NCI-H345 treated with DMSO at 0.1 percent for 48 hours (cell line): Measurements from ENCODE around the gene RGS4.
"Not testable (repeated sequence)": the region's sequence is repeated elsewhere in the genome, so short reads cannot be mapped to it uniquely, and the experiment has no call there.

Source experiments
- DNase-seq: peaks from one replicate; lab custom pipeline; 2025; ENCODE audit not compliant: unreplicated experiment; lab: John Stamatoyannopoulos, UW

The RGS4 gene

DNA sequence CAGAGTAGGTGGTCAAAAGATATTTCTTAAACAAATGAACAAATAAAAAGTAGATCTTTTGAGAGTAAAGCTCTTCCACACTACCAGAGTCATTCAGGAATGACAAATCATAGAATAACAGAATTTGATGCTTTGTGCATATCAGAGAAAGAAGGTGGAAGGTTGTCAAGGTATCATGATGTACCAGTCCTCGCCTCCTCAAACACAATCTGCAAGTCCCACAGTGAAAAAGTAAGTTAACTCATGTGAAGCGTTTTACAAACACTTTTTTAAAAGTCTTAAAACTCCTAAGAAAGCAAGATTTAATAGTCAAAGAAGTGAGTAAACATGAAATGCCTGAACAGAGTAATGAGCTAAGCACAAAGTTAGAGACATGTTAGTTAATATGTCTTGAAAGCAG is 2.5 kb upstream of the RGS4 start:
- DNase-seq: no peak

DNA sequence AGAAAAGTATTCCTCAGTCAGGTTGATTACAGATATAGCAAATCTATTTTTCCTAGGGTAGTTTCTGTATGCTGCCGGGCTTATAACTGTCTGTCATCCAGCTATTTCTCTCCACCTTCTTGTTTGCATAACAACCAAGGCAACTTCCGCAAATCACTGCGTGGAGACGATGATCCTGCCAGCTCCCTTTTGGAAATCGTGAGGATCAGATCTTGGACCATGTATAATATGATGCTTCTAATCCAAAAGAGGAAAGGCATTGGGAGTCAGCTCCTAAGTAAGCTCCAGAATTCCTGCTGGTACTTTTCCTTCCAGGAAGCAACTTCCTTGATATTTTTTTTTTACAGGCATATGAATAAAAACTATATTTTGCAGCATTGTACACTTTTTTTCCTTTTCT is 445 bp upstream of the RGS4 start:
- DNase-seq: no peak

DNA sequence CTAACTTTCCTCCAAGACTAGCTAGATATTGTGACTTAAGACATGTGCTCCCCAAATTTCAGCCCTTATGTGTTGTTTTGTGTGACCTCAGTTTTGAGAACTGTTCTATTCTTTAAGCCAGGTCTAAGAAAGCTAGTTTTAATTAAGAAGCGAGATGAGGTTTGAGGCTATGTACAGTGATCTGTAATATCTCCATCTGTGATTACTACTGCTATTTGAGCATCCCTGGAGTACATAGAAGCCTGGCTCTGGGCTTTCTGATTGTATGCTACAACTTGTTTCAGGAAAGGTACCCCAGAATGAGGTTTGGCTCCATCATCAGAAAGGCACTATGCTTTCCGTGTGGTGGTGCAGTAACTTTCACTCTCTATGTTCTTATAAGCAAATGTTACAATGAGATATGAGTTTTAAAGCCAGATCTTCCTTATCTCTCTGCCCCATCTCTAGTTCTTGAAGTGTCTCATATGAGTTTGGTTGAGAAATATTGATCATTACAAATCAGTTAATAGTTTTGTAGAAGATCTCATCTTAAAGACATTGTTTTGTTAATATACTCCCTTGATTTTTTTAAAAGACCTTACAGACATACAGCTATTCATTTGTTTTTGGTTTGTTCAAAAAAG is 605 bp downstream of the RGS4 start:
- DNase-seq: no peak

DNA sequence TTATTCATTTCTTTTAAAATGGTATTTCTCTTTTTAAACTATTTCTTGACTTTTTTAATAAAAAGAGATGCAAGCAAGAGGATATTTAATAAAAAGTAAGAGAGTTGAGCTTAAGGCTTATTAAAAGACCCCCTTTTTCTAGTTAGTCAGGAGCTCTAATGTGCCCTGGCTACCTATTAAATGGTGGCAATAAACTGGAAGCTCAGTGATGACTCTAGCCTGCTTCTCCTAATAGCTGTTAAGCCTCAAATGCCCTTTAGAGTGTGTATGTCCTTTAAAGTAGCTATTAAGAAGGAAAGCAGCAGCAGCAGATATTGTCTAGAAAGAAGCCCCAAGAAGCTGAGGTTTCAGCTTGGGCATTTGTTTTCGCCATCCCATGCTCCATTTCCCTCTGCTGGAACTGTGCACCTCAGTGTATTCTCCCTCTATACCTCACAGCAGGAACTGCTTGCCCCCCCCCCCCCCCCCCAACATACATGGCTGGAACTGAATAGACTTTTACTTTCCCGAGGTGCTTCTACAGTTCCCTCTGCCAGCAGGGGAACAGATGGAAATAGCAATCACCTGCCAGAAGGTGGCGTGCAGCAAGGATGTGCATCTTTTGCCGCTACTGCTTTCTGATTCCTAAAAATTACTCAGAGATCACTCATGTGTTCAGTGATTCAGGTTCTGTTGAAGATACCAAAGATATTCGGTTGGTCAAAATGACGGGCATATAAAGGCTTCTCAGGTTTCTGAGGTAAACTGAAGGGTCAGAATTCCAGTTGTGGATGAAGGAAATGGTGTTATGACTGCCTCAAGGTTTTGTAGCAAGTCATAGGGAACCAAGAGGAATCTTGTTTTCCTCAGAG is 2.5 kb downstream of the RGS4 start:
- peak; percentile 47 for DNase-seq

DNA sequence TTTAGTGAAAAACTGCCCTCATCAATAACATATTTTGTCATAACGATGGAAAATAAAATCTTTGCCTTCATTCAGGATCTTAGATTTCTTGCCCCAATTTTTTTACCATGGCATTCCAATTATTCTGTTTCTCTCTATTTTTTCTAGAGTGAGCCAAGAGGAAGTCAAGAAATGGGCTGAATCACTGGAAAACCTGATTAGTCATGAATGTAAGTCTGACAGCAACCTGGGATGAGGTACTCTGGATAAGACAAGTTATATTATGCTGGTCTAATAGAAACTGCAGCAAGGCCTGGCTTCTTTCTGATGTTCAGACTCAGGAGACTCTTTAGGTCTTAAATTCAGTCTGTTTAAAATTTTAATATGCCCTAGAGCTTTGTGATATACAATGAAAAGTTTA is 3.5 kb downstream of the RGS4 start:
- no peak for DNase-seq

DNA sequence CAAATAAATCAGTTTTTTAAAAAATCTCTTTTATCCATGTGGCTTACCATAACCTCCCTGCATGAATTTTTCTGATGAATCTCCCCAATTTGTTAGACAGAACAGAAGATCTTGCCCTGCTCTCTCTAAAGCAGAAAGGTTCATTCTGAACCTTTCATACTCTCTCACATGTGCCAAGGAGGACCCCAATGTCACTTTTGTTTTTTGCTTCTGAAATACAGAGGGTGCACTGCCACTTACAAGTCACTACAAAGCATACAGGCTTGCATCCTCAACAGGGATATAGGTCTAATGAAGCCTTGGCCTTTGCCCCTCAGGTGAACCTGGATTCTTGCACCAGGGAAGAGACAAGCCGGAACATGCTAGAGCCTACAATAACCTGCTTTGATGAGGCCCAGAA is 4.8 kb downstream of the RGS4 start:
- no peak for DNase-seq

DNA sequence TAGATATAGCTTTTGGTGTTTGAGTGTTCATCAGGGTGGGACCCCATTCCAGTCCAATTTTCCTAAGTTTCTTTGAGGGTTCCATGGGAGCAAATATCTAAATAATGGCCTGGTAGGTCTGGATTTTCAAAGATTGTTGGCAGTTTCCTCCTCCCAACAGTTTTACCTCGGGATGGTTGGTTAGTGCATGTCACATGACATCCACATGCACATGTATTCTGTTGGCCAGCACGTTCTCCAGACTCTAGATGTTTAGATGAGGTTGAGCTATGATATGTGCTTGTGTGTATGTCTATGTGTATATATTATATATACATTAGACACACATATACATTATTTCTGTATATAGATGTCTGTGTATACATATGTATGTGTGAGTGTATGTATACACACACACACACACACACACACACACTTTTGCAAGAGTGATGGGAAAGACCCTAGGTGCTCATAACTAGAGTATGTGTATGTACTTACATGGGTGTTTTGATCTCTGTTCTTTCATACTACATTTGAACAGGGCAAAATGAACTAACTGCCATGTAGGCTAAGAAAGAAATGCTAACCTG is 5.6 kb downstream of the RGS4 start:
- no peak for DNase-seq

DNA sequence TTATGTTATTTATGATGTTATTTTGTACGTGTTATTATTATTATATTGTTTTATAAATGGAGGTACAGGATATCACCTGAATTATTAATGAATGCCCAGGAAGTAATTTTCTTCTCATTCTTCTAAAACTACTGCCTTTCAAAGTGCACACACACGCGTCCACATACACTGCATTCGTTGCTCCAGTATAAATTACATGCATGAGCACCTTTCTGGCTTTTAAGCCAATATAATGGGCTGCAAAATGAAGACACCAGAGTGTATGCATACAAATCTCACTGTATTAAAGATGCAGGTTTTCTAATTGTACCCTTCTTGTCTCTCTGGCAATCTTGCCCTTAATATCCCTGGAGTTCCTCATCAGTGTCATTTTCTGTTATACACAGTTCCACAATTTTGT is 6.9 kb downstream of the RGS4 start:
- DNase-seq: no peak

DNA sequence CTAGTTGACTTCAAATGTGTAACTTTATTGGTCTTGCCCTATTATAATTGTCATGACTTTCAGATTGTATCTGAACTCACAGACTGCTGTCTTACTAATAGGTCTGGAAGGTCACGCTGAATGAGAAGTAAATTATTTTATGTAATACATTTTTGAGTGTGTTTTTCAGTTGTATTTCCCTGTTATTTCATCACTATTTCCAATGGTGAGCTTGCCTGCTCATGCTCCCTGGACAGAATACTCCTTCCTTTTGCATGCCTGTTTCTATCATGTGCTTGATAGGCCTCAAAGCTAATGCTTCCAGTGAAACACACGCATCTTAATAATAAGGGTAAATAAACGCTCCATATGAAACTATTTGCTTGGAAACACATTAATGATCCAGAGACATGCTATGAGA is 7.3 kb downstream of the RGS4 start:
- no peak for DNase-seq

DNA sequence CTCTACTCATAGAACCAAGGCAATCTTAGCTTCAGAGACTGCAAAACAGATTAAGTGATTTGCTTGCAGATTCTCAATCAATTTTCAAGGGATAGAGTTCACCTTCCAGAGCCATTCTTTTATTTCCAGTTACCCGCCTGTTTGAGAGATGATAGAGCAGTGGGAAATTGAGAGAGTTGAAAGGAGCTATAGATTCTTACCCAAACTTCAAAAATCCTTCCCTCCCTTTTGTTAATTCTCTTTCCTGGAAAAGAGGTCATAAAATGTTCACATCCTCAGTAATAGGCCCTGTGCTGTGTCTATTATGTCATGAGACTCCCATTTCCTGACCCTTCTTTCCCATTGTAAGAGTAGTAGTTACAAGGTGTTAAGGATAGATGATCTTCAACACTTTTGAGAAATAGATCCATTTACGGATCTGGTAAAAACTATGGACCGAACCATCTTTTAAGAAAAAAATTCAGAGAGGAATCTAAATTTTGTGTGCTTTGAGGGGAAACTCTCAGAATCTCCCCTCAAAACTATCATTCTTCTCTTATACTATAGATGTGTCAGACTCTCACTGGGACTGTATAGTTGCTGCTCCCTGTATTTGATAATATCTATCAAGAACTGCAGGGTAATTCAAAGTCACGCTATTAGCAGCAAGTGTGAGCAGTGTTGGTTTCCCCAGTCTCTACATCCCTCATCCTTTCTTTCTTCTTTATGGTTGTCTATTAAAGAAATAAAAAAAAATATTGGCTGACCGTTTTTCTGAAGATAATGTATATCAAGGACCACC is 8.0 kb downstream of the RGS4 start:
- no peak for DNase-seq

DNA sequence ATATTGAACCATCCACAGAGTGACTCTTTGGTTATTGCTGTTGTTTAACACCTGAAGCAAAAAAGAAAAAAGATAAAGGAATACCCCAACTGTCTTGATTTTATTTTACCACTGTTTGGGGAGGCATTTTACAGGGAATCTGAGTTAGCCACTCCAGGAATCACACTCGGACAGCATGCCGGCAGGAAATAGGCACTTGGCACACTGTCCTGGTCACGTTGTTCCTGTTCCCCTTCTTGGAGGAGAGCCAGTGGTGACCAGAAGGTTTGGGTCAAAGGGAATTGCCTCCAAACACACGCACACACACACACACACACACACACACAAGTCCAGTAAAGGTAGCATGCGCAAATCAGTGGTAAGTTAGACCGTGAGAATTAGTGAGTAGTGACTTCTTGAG is 13.8 kb downstream of the RGS4 start:
- no peak for DNase-seq

DNA sequence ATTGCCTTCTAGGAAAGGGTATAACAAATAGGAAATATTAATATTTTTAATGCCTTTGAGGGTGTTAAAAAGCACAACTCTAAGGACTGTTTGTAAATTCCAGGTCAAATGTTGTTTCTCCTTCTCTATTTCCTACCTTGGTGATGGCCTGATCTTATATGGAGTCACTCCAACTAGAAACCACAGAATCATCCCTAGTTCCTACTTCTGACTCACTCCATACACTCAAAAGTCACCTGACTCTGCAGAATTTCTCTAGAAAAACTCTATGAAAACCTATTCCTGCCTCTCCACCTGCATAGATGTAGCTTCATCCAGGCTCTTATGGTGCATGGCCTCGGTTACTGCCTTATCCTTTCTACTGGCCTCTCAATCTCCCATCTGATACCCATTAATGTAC is 14.5 kb downstream of the RGS4 start:
- DNase-seq: no peak

DNA sequence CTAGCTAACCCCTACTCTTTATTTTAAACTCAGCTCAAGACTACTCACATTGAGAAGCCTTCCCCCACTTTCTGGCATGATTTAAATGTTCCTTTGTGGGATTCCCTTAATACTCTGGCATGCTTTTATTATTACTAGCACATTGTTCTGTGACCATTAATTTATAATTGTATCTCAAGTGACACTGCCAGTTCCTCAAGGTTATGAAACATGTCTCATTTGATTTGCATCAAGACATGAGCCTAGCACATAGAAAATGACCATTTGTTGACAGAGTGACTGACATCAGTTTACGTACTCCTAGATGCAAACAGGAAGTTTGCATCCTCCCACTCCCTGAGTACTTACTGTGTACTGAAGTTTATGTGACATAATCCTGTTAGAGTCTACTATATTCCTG is 15.2 kb downstream of the RGS4 start:
- DNase-seq: no peak

DNA sequence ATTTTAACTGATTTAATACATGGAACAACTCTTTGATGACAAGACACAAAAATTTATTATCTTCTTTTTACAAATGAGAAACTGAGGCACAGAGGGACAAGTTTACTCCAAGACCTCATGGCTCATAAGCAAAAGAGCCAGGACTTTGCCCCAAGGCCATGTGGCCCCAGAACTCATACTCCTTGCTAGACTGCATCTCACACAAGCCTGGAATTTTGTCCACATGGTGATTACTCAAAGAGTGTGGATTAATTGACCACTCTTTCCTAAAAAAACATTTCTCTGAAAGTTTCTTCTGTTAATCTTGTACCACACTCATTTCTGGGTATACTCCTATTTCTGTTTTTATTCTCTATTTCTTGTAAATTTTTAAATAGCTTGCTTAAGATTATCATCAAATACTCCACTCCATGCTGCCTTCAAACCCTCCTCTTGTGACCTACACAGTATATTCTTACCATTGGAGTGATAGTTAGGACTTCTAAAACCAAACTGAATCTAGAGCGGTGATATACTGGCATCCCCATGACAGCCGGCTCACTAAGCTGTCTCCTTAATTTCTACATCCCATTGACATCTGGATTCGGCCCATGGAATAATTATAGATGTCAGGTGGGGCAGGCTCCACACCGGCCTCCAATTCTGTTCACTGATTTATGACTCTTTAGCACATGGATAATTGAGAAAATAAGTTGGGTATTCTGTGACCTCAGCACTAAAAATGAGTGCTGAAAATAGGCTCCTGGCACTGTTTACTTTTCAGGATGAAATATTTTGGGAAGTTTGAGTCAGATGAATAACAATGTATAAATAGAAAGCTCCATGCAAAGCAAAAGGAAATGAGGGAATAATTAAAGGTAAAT is 16.1 kb downstream of the RGS4 start:
- no peak for DNase-seq

DNA sequence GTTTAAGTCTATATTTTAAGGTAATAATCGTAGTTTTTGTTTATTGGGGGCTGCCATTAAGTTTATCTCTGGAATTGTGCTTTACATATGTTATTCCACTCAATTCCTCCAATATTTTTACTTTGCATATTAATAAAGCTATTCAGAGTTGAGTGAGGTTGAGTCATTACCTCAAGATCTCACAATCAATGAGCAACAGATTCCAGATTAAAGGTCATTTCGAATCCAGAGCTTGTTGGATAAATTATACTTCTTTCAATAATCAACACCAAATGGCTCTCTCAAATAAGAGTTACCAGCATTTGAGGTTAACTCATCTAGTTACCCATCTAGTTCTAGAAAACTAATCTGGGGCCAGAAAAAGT is 16.7 kb downstream of the RGS4 start:
- DNase-seq: no peak

DNA sequence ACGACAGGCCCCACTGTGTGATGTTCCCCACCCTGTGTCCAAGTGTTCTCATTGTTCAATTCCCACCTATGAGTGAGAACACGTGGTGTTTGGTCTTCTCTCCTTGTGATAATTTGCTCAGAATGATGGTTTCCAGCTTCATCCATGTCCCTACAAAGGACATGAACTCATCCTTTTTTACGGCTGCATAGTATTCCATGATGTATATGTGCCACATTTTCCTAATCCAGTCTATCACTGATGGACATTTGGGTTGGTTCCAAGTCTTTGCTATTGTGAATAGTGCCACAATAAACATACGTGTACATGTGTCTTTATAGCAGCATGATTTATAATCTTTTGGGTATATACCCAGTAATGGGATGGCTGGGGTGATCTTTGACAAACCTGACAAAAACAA is 20.0 kb downstream of the RGS4 start:
- not testable (repeated sequence) for DNase-seq

DNA sequence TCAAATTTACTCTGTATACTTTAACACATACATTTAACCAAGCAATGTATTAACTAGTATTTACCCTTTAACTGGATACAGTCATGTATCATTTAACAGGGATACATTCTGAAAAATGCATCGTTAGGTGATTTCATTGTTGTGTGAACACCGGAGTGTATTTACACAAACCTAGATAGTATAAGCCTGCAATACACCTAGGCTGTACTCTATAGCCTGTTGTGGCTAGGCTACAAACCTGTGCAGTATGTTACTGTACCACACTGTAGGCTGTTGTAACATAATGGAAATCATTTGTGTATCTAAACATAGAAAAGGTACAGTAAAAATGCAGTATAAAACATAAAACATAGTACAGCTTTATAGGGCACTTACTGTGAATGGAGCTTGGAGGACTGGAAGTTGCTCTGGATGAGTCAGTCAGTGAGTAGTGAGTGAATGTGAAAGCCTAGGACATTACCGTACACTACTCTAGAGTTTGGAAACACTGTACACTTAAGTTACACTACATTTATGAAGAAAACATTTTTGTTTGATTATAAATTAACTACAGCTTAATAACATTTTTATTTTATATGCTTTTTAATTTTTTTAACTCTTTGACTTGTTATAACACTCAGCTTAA is 21.3 kb downstream of the RGS4 start:
- DNase-seq: no peak

DNA sequence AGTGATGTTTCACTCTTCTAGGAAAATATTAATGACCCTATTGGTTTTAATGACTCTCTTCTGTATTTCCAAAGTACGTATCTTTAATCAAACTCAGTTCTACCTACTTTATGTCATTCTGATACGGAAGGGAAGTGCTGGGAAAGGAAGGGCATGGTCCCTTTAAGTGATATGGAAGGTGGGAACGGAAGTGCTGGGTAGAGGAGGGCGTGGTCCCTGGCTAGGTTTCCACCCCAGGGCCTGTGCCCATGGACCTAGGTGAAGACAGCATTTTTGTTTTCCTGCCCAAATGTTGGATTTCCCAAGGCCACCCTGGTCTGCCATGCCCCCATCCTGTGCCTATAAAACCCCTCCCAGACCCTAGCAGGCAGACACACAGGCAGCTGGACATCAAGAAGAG is 24.0 kb downstream of the RGS4 start:
- DNase-seq: no peak

DNA sequence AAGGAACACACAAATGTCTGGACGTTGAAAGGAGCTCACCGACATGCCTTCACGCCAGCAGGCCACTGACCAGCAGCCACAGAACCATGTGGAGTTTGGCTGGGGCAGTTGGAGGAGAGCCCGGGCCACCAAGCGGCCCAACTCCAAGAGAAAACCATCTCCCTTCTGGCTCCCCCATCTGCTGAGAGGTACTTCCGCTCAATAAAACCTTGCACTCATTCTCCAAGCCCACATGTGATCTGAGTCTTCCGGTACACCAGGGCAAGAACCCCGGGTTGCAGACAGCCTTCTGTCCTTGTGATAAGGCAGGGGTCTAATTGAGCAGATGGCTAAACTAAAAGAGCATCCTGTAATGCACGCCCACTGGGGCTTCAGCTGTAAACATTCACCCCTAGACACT is 24.4 kb downstream of the RGS4 start:
- no peak for DNase-seq

DNA sequence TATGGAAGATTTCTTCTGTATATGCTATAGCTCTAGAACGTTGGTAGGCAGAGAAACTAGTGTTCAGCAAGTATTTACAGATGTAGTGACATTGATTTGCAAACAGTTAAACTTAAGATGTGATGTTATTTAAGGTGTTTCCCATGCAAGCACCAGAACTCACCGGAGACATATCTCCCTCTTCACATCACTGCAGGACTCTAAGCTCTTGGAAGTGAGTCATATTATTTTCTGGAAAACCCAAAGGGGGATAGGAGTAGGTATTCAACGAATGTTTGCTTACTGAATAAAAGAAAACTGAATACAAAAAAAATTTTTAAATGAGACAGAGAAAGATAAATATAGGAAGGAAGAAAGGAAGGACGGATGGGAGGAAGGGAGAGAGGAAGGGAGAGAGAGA is 25.0 kb downstream of the RGS4 start:
- no peak for DNase-seq
